ENCODE measurements around the gene CCDC71L.

The CCDC71L gene

DNA sequence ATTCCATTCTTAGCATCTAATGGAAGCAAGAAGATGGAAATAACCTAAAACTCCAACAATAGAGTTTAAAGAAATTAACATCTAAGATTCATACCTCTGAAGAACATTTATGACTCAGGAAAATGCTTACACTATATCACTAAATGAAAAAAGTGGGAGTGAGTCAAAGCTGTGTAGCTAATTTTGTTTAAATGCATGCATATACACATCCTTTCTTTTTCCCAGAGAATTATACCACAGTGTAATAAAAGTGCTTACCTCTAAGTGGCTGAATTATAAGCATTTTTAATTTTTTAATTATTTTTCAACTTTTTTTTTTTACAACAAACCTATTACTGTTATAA, 44.3 kb downstream of the CCDC71L start:
- POLR2A ChIA-PET: interaction anchor here (0.7 kb wide), 1 partner anchor 40 kb away, joined by 3 read pairs; no protein-coding TSS in a partner anchor
- TF ChIP-seq, protein P1, sequence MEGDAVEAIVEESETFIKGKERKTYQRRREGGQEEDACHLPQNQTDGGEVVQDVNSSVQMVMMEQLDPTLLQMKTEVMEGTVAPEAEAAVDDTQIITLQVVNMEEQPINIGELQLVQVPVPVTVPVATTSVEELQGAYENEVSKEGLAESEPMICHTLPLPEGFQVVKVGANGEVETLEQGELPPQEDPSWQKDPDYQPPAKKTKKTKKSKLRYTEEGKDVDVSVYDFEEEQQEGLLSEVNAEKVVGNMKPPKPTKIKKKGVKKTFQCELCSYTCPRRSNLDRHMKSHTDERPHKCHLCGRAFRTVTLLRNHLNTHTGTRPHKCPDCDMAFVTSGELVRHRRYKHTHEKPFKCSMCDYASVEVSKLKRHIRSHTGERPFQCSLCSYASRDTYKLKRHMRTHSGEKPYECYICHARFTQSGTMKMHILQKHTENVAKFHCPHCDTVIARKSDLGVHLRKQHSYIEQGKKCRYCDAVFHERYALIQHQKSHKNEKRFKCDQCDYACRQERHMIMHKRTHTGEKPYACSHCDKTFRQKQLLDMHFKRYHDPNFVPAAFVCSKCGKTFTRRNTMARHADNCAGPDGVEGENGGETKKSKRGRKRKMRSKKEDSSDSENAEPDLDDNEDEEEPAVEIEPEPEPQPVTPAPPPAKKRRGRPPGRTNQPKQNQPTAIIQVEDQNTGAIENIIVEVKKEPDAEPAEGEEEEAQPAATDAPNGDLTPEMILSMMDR (IDR thresholded peaks at IDR 0.05; ENCODE audit: insufficient read depth, low read length, missing control alignments): no peak
- H3K4me3 ChIP-seq (ENCODE audit: low read depth, low read length): no peak overlapping the region
- DNase-seq (ENCODE audit: low read depth, low spot score): no peak
- CTCF ChIA-PET: interaction anchor here (1.2 kb wide), 1 partner anchor 13 kb away, joined by 3 read pairs; no protein-coding TSS in a partner anchor

DNA sequence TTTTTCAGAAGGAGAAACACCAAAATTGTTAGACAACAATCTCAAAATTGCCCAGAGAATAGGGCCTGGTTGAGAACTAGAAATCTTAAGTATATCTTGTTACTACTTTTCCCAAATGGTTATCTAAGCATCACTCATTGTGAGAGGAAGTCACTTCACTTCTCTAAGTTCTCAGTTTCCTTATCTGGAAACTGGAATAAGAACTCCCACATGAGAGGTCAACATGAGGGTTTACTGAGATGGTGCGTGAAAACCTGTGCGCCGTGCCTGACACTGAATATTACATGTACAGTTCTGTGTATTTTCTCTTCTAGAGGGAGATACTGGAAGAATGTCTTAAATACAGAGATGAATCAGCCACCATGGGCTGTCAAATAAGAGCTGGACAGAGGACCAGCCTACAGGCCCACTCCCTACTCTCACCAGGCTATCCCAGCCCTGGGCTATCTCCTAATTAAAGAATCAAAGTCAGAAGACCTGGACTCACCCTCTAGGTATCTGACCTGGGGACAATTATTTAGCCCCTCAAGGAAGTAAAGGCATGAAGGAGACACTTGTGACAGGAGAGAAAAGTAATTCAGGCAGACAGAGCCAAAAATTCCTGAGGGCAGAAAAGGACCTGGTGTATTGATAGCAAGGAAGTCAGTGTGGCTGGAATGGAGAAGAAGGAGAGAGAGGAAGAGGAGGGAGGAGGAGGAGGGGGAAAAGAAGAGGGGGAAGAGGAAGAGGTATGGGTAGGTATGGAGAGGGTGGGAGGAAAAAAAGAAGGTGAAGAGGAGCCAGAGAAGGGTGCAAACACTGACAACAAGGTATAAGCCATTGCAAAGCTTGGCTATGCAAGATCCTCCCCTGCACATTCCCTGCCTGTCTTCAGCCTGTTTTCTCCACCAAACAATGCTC, 44.9 kb downstream of the CCDC71L start:
- CTCF ChIA-PET: interaction anchor here (1.2 kb wide), 1 partner anchor 14 kb away, joined by 3 read pairs; no protein-coding TSS in a partner anchor
- no peak for DNase-seq (ENCODE audit: low read depth, low spot score)
- TF ChIP-seq, protein P1 (IDR thresholded peaks at IDR 0.05; ENCODE audit: insufficient read depth, low read length, missing control alignments): no peak
- no peak overlapping the region for H3K4me3 ChIP-seq (ENCODE audit: low read depth, low read length)
- POLR2A ChIA-PET: interaction anchor here (0.7 kb wide), 1 partner anchor 39 kb away, joined by 3 read pairs; no protein-coding TSS in a partner anchor

DNA sequence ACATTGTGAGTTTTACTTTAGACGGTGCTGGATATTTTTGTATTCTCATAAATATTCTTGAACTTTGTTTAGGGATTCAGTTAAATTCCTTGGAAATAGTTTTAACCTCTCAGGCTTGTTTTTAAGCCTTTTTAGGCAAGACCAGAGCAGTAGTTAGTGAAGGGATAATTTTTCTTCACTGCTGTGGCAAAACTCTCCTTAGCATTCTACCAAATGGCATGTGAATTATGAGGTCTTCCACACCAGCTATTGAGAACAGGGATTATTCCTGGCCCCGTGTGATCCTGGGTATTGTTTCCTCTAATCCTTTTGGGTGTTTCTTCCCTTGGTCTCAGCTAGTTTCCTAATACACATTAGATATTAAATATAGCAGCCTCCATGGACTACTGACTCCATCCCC, 46.2 kb downstream of the CCDC71L start:
- CTCF ChIA-PET: interaction anchor here (1.0 kb wide), 1 partner anchor 438 kb away, joined by 3 read pairs; no protein-coding TSS in a partner anchor
- no peak for DNase-seq (ENCODE audit: low read depth, low spot score)
- POLR2A ChIA-PET: no interaction called here
- no peak overlapping the region for H3K4me3 ChIP-seq (ENCODE audit: low read depth, low read length)
- TF ChIP-seq, protein P1 (IDR thresholded peaks at IDR 0.05; ENCODE audit: insufficient read depth, low read length, missing control alignments): no peak

DNA sequence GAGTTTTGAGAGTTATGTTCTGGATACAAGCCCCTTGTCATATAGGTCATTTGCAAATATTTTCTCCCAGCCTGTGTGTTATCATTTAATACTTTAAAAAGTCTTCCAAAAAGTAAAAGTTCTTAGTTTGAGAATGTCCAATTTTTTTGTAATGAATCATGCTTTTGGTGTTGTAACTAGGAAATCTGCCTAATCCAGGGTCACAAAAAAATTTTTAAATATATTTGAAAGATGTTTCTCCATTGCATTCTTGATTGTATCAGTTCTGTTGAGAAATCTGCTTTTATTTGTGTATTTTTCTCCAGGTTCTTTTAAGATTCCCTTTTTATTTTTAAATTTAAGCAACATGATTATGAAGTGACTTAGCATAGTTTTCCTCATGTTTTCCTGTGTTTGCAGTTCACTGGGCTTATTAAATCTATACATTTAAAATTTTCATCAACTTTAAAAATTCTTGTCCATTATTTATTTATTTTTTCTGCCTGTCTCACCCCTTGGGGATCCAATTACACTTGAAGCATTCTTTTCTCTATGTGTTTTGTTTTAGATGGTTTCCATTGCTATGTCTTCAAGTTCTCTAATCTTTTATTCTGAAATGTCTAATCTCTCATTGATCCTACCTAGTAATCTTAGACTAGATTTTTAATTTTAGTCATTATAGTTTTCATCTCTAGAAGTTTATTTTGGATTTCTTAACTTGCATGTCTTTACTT, 47.0 kb downstream of the CCDC71L start:
- no peak overlapping the region for H3K4me3 ChIP-seq (ENCODE audit: low read depth, low read length)
- ChIA-PET CTCF (interaction anchor here (1.0 to 1.4 kb wide), 2 partner anchors 438 kb away, joined by 3 read pairs; no protein-coding TSS in a partner anchor), POLR2A (interaction anchor here (0.7 kb wide), 1 partner anchor 79 kb away, joined by 3 read pairs; no protein-coding TSS in a partner anchor)
- TF ChIP-seq, protein P1 (IDR thresholded peaks at IDR 0.05; ENCODE audit: insufficient read depth, low read length, missing control alignments): no peak
- DNase-seq (ENCODE audit: low read depth, low spot score): no peak

DNA sequence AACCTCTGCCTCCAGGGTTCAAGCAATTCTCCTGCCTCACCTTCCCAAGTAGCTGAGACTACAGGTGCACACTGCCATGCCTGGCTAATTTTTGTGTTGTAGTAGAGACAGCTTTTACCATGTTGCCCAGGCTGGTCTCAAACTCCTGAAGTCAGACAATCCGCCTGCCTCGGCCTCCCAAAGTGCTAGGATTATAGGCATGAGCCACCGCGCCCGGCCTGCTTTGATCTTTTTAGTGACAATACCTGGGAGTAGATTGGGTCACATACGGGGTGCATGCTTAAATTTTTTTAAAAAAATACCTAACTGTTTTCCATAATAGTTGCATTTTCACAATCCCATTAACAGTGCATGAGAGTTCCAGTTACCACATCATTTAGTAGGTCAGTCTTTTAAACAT, 47.7 kb downstream of the CCDC71L start:
- ChIA-PET POLR2A (interaction anchor here (0.7 kb wide), 1 partner anchor 80 kb away, joined by 3 read pairs; no protein-coding TSS in a partner anchor), CTCF (interaction anchor here (1.4 to 2.0 kb wide), 2 partner anchors 71 to 437 kb away, joined by 3 to 6 read pairs; no protein-coding TSS in a partner anchor)
- TF ChIP-seq, protein P1 (IDR thresholded peaks at IDR 0.05; ENCODE audit: insufficient read depth, low read length, missing control alignments): no peak
- DNase-seq (ENCODE audit: low read depth, low spot score): no peak
- H3K4me3 ChIP-seq (ENCODE audit: low read depth, low read length): no peak overlapping the region

Measured in AG04449 (cell line).